HG03159 (cell line): ENCODE measurements around the gene SPATS2.
"Not testable (repeated sequence)": the region's sequence is repeated elsewhere in the genome, so short reads cannot be mapped to it uniquely, and the experiment has no call there.

Source experiments
- ATAC-seq: cut with Tn5 transposase; IDR thresholded peaks from one replicate; pipeline ENCODE4 v1.9.1; 2021; ENCODE audit warnings: mild to moderate bottlenecking, moderate library complexity; ENCODE audit not compliant: unreplicated experiment

The SPATS2 gene

DNA sequence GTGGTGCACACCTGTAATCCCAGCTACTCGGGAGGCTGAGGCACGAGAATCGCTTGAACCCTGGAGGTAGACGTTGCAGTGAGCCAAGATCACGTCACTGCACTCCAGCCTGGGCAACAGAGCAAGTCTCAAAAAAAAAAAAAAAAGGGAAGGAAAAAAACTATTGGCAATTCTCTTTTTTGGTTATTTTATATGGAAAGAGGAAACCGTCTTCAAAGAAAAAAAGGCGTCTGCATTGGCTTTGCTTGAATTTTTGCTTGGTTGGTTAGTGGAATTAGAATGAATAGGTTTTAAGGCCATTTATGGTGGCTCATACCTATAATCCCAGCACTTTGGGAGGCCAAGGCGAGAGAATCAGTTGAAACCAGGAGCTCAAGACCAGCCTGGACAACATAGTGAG lies 142.4 kb downstream of the SPATS2 start:
- ATAC-seq = not testable (repeated sequence)

DNA sequence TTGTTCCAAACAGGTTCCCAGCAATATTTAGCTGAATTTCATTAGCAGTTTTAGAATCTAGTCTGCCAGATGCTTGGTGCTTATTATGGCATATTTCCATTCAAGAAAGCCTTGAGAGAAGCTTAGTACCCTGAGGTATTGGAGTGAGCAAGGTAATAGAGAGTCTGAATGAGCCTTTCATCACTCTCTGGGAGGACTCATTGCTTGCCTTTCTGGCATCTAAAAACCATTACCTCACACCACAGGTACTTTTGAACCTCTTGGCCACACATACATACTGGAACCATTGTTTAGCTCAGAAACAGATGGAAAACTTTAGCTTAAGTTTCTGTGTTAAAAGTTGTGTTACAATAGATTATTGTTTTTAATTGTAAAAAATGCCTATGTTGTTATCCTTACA lies 144.1 kb downstream of the SPATS2 start:
- ATAC-seq = no peak

DNA sequence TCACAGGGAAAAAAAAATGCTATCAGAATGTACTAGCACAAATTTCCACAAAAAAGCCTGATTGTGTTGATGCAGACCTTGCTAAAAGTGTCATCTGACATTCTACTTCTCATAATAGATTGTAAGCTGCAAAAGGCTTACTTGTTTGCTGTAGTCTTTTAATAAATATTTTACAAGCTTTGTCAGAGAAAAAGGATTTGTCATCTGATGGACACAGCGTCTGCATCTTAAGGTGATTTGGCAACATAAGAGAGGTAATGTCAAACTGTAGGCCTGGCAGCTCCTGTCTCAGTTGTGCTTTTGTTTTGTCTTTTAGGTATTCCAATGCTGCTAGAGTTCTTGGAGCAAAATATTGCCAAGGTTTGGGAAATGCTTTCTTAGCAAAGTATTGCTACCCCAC lies 145.3 kb downstream of the SPATS2 start:
- no peak for ATAC-seq

DNA sequence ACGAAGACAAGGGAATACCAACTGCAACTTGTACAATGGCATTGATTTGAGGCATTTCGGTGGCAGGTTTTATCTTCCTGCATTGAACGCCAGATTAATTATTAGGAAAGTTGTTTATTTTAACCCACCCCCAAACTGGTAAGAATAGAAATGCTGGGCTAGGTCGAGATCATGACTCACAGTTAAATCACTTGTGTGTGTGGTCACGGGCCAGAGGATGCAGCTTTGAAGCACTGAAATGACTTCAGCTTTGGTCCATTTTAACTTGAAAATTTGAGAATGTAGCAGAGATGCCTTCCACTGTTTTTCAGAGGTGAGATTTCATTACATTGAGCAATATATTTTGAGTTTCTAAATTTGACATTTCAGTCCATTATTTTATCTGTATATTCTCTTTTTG lies 148.0 kb downstream of the SPATS2 start:
- ATAC-seq = no peak

DNA sequence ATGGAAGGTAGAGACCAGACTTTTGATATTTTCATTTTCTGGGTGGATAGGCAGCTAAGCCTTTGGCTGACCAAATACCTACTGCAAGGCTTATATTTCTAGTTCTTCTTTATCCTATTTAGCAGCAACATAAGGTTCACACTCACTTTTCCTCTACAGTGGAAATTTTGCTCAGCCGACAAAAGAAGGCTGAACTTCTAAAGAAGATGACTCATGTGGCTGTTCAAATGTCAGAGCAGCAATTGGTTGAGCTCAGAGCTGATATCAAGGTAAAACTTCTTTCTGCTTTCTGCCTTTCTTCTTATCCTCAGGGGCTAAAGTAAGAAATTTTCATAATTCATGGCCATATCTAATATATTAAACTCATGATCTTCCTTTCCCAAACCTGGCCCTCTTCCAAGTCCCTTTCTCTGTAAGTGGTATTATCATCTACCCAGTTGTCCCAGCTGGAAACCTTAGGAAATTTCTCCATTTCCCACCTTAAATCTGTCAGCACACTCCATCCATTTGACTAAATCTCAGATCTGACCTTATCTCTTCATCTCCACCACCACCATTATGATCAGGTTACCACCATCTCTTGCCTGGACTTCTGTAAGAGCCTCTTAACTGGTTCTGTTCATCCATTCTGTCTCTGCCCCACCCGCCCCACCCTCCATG lies 151.8 kb downstream of the SPATS2 start:
- no peak for ATAC-seq

DNA sequence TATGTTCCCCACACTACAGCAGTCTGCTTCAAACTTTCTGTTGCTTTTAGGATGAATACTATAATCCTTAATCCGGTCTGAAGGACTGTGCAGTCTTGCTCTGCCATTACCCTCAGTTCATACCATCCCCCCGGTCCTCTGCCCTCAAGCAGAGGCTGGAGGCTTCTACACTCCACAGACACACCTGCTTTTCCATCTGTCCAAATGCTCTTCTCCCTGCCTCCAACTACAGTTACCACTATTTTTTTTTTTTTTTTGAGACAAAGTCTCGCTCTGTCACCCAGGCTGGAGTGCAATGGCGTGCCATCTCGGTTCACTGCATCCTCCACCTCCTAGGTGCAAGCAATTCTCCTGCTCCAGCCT lies 152.3 kb downstream of the SPATS2 start:
- ATAC-seq = no peak

DNA sequence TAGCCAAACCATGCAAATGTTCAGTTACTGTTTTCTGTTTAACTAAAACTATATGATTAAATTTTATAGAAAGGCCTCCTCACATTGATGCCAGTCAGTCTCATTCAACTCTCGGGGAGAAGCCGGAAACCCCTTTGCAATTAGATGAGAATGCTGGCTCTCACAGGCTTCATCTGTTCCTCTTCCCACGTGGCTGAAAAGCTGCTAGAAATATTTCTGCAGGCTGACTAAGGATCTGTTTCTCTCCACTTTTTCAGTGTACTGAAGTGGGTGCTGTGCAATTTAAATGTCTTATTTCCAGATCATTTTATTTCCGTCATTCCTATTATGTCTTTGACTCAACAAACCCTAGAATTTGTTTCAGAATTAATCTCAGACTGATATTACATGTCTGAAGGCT lies 154.1 kb downstream of the SPATS2 start:
- no peak for ATAC-seq

DNA sequence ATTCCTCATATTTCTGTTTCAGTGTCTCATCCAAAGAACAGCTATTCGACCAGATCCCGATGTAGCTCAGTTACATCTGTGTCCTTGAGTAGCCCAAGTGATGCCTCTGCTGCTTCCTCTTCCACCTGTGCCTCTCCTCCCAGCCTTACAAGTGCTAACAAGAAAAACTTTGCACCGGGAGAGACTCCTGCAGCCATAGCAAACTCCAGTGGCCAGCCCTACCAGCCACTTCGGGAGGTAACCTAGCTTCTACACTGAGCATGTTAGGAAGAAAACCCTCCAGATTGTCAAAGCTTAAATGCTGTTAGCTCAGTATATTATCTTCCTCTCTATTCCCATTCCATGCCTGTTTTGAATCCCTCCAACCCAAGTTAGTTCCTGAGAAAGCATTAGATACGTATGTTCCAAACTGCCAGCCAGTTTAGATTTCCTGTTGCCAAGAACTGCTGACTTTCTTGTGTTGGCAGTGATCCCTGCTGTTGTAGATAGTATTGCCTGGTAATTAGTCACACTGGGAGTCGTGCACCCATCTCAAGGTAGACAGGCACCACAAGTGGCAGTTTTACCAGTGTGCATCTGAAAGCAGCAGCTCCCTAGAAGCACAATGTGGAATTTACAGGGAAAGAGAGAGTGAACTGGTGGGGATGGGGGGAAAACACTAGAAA lies 157.5 kb downstream of the SPATS2 start:
- no peak for ATAC-seq

DNA sequence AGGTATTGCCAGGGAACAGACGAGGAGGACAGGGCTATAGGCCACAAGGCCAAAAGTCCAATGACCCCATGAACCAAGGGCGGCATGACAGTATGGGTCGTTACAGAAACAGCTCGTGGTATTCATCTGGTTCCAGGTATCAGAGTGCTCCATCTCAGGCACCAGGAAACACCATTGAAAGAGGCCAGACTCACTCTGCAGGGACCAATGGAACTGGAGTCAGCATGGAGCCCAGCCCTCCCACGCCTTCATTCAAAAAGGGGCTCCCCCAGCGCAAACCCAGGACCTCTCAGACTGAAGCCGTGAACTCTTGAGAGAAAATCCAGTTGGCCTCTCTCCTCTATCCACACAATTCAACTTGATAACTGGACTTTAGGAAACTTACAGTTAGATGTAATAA lies 158.7 kb downstream of the SPATS2 start:
- ATAC-seq = no peak

DNA sequence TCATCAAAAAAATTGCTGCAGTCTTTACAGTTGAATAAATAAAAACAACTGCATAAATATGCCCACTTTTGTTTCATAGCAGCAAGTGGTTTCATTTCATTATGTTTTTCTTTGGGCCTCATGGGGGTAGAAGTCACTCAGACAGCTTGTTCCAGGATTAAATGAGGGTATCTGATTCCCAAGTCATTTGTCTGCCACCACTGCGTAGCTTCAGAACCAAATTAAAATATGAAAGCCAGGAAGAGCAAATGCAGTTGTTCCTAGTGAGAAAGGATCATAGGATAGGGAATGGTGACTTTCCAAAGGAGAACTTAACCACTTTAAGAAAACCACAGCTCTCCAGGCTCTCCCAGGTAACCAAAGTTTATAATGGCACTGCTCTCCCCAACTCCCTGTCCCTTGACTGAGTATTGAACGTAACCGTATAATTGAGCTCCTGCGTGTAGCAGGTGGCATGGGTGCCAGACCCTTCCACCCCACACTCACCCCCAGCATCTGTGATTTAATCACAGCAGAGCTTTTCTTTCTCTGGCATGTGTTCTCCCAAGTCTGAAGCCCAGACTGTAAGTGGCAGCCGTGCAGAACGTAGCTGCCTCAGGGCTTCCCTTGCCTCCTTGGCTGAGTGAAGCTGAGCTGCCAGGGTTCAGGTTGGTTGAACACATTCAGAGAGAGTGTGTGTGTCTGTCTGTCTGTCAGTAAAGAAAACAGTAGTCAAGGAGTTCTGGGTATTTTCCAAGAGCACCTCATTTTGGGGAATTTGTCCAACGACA lies 160.3 kb downstream of the SPATS2 start:
- no peak for ATAC-seq

DNA sequence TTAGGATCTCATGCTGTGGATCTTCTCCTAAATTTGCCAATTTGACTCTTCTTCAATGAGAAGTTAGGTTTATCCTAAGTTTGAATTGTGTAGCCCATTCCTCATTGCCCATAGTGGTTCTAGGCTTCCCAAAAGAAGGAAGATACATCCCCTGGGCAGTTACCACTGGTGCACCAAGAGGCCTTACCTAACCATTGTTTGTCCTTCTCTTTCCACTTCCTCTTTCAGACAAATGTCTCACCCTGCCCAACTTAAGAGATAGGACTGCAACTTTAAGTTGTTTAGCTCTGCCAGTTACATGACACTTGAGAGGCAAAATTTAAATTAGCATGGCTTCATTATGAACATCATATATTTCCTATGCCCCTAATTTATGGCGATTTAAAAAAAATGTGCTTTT lies 162.2 kb downstream of the SPATS2 start:
- ATAC-seq = no peak

DNA sequence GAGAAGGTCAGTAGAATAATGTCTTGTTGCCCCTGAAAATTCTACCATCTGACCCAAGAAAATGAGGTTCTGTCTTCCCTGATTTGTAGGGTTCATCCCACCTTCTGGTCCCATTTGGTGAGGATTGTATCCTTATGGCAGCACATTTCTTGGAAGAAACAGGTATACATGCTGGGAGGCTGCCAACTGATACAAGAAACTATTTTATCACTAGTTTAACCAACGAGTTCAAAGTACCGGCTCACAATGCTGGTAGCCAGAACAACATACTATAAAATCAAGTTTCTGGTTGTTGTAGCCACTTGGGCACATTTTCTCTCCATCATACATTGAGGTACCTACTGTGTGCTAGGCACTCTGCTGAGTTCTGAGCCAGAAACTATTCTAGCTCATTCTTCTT lies 164.5 kb downstream of the SPATS2 start:
- ATAC-seq = no peak

DNA sequence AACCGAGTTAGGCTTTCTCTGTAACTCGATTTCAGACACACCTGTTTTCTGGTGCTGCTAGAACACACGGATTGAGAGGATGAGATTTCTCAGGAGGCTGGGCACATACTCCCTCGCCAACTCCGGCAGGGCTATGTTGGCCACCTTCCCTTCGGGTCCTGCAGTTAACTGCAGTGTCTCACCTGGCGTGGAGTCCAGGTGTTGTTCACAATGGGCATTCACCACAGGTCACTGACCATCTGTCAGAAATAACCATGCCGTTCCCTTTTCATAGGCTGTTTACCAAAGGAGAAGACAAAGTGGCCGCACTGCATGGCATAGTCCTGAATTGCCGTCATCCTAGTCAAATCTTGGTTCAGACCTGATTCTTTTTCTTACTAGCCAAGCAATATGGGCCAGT lies 166.1 kb downstream of the SPATS2 start:
- ATAC-seq = no peak

DNA sequence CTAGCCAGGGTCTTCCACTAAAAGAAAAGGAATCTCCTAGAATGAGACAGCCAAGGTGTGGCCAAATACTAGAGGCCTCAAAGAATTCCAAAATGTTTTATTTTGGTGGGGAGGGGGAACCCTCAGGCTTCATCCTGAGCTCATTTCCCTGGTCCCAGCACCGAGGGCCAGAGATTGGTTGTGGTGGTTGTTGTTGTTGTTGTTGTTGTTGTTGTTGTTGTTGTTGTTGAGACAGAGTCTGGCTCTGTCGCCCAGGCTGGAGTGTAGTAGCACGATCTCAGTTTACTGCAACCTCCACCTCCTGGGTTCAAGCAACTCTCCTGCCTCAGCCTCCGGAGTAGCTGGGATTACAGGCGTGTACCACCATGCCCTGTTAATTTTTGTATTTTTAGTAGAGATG lies 166.9 kb downstream of the SPATS2 start:
- ATAC-seq = not testable (repeated sequence)

DNA sequence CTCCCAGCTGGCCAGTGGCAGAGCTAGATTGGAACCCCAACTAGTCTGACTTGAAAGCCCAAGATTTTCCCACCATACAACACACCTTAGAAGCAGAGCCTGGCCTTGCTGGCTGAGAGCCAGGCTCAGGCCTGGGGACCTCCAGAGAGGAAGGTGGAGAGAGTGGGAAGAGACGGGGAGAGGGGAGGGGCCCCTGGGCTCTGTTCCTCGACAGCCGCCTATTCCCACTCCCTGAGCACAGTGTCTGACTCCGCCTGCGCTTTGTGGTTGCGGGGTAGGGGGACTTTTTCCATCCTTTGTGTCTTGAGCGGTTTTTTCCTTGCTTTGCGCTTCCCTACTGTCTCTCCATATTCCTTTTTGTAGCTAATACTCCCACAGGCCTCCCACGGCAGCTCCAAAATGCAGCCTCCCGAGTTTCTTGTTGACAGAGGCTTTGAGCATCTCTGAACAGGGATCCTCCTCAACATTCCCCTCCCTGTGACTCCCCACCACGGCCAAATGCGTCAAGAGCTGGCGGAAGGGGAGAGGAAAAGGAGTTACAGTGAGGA lies 167.5 kb downstream of the SPATS2 start:
- ATAC-seq = no peak

DNA sequence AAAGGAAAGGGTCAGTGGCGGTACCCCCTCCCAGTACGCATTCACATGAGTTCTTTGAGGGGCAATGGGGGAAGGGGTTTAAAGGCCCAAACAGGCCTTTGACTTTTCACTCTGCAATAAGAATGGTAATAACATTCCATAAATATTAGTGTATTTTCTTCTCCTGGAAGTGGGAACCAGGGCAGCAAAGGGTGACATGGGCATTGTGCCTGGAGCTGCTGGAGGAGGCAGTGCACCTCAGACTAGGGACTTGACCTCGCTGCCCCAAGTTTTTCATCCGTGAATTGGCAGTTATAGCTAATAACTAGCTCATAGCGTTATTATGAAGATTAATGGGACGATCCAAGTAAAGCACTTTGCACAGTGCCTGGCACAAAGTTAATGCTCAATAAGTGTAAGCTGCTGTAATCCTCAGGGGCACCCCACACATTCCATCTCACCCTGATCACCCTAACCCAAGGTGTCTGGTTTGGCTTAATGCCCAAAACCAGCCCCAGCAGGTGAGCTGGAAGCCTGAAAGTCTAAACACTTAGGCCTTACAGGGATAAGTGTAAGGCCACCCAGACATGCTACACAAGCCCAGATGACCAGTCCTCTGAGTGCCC lies 168.8 kb downstream of the SPATS2 start:
- ATAC-seq = no peak

DNA sequence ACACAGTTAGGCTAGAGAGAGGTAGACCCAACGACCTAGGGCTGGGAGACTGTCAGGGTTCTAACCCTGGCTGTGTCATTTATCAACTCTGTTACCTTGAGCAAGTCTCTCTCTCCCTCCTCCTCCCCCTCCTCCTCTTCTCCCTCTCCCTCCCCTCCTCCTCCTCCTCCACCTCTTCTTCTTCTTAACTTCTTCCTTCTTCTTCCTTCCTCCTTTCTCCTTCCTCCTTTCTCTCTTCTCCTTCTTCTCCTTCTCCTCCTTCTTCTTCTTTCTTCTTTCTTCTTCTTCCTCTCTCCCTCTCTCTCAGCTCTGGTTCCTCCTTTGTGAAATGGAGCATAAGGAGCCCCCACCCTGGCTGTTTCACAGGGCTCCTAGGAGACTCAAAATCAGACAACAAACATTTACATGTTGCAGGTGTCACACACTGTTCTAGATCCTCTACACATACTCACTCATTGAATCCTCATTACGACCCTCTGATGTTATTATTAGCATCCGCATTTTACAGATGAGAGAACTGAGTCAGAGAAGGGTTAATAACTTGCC lies 169.3 kb downstream of the SPATS2 start:
- ATAC-seq = no peak

DNA sequence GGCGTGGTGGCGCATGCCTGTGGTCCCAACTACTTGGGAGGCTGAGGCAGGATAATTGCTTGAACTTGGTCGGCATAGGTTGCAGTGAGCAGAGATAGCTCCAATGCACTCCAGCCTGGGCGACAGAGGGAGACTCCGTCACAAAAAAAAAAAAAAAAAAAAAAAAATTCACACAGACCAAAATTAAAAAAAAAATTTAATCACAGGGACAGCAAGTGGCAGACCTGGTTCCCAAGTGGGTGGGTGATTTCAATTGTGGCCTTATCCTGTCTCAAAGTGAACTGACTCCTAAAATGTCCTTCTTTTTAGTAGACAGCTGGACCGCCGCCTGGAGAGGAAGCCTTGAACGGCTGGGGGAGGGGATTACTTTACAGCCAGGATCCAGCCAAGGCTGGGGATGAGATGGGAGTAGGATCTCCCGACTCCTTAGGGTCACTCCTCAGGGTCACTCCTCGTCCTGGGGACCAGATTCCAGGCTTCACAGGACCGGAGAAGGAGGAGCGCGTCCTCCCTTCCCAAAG lies 170.0 kb downstream of the SPATS2 start:
- ATAC-seq = no peak

DNA sequence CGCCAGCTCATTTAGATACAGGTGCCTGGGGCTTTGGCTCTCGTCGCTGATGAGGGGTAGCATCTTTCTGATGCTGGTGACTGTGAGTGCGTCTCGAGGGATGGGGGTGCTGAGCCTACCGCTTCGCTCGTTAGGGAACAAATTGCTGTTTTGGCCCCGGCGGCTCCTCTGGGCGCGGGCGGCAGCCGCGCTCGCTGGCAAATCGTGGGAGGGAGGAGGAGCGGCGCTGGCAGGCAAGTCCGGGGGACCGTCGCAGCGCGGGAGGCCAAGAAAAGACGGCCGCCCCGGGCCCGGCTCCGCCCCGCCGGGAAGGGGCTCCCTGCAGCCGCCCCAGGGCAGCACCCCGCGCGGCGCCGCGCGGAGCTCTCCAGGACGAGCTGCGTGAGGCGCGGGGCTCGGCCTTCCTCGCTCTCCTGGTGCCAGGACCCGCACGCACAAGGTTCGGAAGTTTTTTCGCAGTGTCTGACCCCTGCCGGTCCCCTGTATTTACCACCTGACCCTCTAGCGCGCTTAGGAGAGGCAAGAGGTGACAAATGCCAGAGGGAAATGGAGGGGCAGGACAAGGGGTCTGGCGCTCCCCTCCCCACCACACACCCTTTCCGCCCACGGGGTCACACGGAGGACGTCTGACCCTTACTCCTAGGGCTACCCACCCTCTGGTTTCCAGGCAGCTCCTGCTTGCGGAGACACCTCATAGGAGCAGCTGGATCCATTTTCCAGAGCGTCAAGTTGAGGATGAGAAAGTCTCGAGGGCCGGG lies 170.7 kb downstream of the SPATS2 start:
- ATAC-seq = no peak
